Nephron progenitor cell (in vitro differentiated cells): ENCODE measurements around the gene SPDYE6.
"Not testable (repeated sequence)": the region's sequence is repeated elsewhere in the genome, so short reads cannot be mapped to it uniquely, and the experiment has no call there.

ENCODE experiments used
- DNase-seq: peaks from one replicate; pipeline ENCODE4 v3.0.0; 2021
- H3K27ac Mint-ChIP-seq: 2 replicates; pipeline ENCODE4 v1.8.0; 2021; ENCODE audit warnings: mild to moderate bottlenecking, moderate library complexity, mixed read lengths
- H3K27me3 Mint-ChIP-seq: 2 replicates; pipeline ENCODE4 v1.8.0; 2021; ENCODE audit warnings: mild to moderate bottlenecking, low read depth, mixed read lengths; ENCODE audit not compliant: poor library complexity
- H3K36me3 Mint-ChIP-seq: 2 replicates; pipeline ENCODE4 v1.8.0; 2021; ENCODE audit warnings: low read depth, mixed read lengths
- H3K4me1 Mint-ChIP-seq: 2 replicates; pipeline ENCODE4 v1.8.0; 2021; ENCODE audit warnings: mixed read lengths
- H3K4me3 Mint-ChIP-seq: 2 replicates; pipeline ENCODE4 v1.8.0; 2021; ENCODE audit warnings: mild to moderate bottlenecking, moderate library complexity, mixed read lengths
- H3K9me3 Mint-ChIP-seq: 2 replicates; pipeline ENCODE4 v1.8.0; 2021; ENCODE audit warnings: mild to moderate bottlenecking, moderate library complexity, mixed read lengths
- TF ChIP-seq, protein P1 (sequence below): fragments of 200-600 bp; sonication (generic); IDR thresholded peaks from 2 replicates; pipeline ENCODE4 v1.5.0; 2021; ENCODE audit warnings: antibody characterized with exemption

SPDYE6 gene

DNA sequence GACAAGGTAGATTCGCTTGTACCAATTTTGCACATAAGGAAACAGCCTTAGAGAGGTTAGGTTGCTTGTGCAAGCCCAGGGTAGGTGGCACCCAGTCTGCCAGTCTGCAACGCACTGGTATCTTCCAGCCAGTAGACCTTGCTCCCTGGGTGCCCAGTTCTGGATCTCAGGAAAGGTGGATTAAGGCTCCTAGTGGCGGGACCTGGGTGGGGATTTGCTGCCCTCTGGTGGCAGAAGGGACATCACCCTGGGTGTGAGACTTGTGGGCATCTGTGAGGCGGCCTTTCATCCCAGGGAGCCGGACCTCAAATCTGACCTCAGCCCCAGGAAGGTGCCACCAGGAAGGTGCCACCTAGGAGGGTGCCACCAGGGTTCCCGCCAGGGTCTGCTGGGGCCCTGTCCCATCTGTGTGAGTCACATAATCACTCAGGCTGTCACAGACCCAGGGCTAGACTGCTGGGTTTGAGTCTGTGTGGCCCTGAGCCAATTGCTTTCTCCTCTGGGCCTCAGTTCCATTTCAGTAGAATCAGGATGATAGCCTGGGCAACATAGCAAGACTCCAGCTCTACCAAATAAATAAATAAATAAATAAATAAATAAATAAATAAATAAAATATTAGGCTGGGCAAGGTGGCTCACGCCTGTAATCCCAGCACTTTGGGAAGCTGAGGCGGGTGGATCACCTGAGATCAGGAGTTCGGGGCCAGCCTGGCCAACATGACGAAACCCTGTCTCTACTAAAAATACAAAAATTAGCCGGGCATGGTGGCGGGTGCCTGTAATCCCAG is 34.6 kb upstream of the SPDYE6 start:
- Mint-ChIP-seq H3K4me1 (peaks cover 6% of the 10 kb centered on the region), H3K9me3 (no peaks in the 10 kb centered on the region), H3K36me3 (peaks cover 30% of the 10 kb centered on the region), H3K27ac (no peak overlapping the region), H3K27me3 (no peaks in the 10 kb centered on the region), H3K4me3 (no peak overlapping the region)
- TF ChIP-seq, protein P1, sequence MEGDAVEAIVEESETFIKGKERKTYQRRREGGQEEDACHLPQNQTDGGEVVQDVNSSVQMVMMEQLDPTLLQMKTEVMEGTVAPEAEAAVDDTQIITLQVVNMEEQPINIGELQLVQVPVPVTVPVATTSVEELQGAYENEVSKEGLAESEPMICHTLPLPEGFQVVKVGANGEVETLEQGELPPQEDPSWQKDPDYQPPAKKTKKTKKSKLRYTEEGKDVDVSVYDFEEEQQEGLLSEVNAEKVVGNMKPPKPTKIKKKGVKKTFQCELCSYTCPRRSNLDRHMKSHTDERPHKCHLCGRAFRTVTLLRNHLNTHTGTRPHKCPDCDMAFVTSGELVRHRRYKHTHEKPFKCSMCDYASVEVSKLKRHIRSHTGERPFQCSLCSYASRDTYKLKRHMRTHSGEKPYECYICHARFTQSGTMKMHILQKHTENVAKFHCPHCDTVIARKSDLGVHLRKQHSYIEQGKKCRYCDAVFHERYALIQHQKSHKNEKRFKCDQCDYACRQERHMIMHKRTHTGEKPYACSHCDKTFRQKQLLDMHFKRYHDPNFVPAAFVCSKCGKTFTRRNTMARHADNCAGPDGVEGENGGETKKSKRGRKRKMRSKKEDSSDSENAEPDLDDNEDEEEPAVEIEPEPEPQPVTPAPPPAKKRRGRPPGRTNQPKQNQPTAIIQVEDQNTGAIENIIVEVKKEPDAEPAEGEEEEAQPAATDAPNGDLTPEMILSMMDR = peak; percentile 86
- peak; percentile 89 for DNase-seq

DNA sequence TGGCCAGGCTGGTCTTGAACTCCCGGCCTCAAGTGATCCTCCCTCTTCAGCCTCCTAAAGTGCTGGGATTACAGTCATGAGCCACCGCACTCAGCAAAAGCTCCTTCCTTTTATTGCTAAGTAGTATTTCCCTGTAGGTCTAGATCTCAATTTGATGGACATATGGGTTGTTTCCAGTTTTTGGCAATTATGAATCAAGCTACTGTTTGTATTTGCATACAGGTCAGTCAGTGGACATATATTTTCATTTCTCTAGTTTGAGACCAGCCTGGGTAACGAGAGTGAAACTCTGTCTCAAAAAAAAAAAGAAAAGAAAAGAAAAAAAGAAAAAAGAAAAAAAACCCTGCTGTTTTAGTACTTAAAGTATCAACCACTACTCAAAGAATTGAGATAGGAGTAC is 33.6 kb upstream of the SPDYE6 start:
- Mint-ChIP-seq H3K4me3 (no peak overlapping the region), H3K4me1 (no peaks in the 10 kb centered on the region), H3K27me3 (no peaks in the 10 kb centered on the region), H3K27ac (peak overlapping the region; percentile 54), H3K9me3 (no peaks in the 10 kb centered on the region), H3K36me3 (peaks cover 35% of the 10 kb centered on the region)
- TF ChIP-seq, protein P1 = no peak
- DNase-seq = no peak

DNA sequence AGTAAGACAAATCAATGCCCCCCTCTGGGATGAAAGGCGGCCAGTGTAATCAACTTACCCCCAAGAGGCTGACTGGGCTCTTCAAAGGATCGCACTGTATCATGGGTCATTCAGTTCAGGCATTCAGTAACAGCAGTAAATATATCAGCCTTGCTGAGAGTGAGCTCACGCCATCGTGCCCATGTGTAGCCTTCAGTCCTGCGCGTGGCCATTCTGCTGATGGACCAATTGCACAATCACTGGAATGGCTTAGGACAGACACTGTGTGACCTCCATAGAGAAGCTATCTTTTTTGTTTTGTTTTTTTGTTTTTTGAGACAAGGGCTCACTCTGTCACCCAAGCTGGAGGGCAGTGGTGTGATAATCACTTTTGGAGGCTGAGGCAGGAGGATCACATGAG is 30.8 kb upstream of the SPDYE6 start:
- H3K36me3 Mint-ChIP-seq = peaks cover 36% of the 10 kb centered on the region
- no peaks in the 10 kb centered on the region for H3K9me3 Mint-ChIP-seq
- DNase-seq = no peak
- TF ChIP-seq, protein P1 = no peak
- H3K4me1 Mint-ChIP-seq = no peaks in the 10 kb centered on the region
- H3K27ac Mint-ChIP-seq = no peak overlapping the region
- no peak overlapping the region for H3K4me3 Mint-ChIP-seq
- no peaks in the 10 kb centered on the region for H3K27me3 Mint-ChIP-seq

DNA sequence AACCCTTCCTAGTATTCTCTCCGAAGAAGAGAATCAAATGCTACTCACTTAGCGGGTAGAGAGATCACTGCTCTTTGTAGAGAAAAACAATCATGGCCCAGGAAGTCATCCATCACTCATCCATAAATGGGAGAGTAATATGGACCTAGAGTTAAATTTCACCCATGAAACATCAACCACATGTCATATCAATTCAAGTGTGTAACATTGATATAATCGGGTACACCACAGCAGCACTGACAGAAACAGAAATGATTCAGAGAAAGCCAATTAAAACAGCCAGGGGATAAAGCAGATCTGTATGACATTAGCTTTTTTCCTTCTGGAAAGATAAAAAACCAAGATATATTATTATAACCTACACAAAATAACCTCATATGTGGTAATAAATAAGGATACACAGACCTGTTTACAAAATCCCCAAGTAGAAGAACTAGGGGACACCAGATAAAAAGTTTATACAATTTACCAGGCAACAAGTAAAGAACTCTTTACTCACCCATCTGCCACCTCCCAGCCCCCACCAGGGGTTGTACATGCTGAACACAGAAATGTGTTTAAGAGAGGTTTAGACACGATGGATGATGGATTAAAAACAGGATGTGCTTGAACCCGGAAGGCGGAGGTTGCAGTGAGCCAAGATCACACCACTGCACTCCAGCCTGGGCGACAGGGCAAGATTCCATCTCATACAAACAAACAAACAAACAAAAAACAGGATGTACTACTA is 25.6 kb upstream of the SPDYE6 start:
- not testable (repeated sequence) for DNase-seq, H3K9me3 Mint-ChIP-seq, H3K27me3 Mint-ChIP-seq, H3K4me1 Mint-ChIP-seq, H3K27ac Mint-ChIP-seq, H3K4me3 Mint-ChIP-seq
- H3K36me3 Mint-ChIP-seq = peaks cover 68% of the 10 kb centered on the region

DNA sequence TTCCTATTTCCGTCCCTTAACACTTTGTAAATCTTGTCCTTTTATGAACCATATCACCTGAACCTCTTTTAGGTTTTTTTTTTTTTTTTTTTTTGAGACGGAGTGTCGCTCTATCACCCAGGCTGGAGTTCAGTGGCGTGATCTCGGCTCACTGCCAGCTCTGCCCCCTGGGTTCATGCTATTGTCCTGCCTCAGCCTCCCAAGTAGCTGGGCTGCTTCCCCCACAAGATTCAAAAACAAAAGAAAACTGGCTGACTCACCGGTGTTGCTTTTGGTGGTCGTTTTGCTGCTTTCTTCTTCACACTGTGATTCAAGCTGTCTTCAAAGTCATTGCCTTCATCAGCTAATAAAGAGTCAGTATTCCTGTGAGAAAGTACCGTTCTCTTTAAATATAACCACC is 24.6 kb upstream of the SPDYE6 start:
- Mint-ChIP-seq H3K27ac (peak overlapping the region; percentile 43), H3K36me3 (peaks cover 69% of the 10 kb centered on the region)
- not testable (repeated sequence) for H3K9me3 Mint-ChIP-seq, H3K4me3 Mint-ChIP-seq, DNase-seq, H3K4me1 Mint-ChIP-seq, H3K27me3 Mint-ChIP-seq

DNA sequence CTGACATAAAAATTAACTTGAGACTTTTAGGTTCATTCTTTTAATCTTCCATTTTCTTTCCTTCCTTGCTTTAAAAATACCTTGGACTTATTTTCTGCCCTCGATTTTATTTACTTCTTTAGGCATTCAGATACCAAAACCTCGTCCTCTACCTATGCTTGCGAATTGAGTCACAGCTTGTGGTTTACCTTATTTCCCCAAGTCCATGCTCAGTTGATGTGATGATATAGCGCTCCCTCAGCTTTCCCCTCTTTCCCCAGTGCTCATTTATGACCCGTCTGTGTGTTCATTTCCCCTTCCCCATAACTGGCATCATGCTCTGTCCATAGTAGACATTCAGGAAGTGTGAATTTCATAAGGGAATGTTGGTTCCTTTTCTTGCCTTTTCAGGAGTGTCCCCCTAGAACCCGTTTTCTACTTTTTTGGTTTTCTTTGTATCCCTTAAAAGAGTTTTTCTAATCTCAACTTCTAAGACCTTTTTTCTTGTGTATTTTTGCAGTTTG is 20.8 kb upstream of the SPDYE6 start:
- TF ChIP-seq, protein P1 = no peak
- Mint-ChIP-seq H3K27ac (no peak overlapping the region), H3K9me3 (peaks cover 3% of the 10 kb centered on the region), H3K36me3 (peaks cover 66% of the 10 kb centered on the region), H3K27me3 (no peaks in the 10 kb centered on the region), H3K4me3 (no peak overlapping the region), H3K4me1 (no peaks in the 10 kb centered on the region)
- DNase-seq = no peak

DNA sequence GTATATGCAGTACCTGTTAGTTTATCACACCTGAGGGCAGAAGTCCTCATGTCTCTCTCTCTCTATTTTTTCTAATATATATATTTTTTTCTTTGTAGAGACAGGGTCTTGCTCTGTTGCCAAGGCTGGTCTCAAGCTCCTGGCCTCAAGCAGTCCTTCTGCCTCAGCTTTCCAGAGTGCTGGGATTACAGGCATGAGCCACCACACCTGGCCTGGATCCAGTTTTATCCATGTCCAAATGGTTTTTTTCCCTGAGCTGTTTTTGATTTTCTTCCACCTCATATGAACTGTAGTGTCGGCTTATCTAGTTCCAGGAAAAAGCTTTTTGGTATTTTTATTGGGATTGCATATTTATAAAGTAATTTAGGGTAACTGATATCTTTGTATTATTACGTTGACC is 16.6 kb upstream of the SPDYE6 start:
- H3K27me3 Mint-ChIP-seq, DNase-seq, H3K4me3 Mint-ChIP-seq, H3K4me1 Mint-ChIP-seq, H3K27ac Mint-ChIP-seq: not testable (repeated sequence)
- Mint-ChIP-seq H3K9me3 (peaks cover 16% of the 10 kb centered on the region), H3K36me3 (peaks cover 64% of the 10 kb centered on the region)

DNA sequence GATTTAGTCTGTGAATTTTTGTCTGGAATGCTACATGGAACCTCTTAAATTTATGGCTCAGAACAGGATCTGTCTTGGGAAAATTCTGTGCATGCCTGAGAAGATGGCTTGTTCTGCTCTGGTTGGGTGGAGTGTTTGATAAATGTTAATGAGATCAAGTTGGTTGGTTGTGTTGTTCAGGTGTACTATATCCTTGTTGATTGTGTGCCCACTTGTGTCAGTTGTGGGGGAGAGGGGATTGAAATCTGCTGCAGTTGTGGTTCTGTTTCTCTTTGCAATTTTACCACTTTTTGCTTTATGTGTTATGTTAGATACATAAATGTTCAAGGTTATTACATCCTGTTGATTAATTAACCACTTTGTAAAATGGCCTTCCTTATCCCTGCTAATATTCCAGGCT is 13.8 kb upstream of the SPDYE6 start:
- not testable (repeated sequence) for H3K27me3 Mint-ChIP-seq, DNase-seq, H3K4me1 Mint-ChIP-seq, H3K27ac Mint-ChIP-seq, H3K4me3 Mint-ChIP-seq
- Mint-ChIP-seq H3K9me3 (peaks cover 16% of the 10 kb centered on the region), H3K36me3 (peaks cover 62% of the 10 kb centered on the region)

DNA sequence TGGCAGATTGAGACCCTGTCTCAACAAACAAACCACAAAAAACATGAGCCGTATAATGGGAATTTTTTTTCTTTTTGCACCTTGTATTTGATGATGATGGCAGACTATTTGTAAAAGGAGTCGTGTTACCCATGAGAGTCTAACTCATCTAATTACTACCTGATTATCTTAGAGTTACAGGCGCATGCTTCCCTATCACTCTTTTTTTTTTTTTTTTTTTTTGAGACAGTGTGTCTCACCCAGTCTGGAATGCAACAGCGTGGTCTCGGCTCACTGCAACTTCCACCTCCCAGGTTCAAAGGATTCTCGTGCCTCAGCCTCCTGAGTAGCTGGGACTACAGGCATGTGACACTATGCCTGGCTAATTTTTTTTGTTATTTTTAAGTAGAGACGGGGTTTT is 9.1 kb upstream of the SPDYE6 start:
- H3K4me1 Mint-ChIP-seq, H3K9me3 Mint-ChIP-seq, DNase-seq, H3K27ac Mint-ChIP-seq, H3K27me3 Mint-ChIP-seq: not testable (repeated sequence)
- peaks cover 31% of the 10 kb centered on the region for H3K36me3 Mint-ChIP-seq
- peak overlapping the region; percentile 92 for H3K4me3 Mint-ChIP-seq

DNA sequence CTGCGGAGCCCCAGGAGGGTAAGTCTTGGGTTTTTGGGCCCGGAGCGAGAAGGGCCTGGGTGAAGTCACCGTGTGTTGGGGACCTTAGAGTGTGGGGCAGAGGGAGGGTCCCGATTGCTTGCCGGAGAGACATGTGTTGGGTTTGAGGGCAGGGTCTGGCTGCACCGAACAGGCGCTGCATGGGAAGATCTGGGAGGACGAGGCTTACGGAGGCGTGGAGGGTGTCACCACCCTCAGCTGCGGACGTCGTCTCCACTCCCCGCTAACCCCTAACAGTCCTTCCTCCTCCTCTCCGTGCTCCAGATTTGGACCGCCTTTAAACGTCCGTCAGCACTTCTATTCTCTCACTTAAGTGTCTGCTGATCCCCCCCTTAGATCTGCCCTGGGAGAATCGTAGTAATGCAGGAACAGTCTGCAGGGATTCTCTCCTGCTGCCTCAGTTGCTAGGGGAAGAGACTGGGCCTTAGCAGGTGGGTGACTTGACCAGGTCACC is 8.2 kb upstream of the SPDYE6 start:
- not testable (repeated sequence) for DNase-seq, H3K9me3 Mint-ChIP-seq, H3K27me3 Mint-ChIP-seq, H3K4me1 Mint-ChIP-seq
- peak overlapping the region; percentile 94 for H3K27ac Mint-ChIP-seq
- peaks cover 23% of the 10 kb centered on the region for H3K36me3 Mint-ChIP-seq
- peak overlapping the region; percentile 92 for H3K4me3 Mint-ChIP-seq
